Heart right ventricle (tissue), 16 donors: ENCODE data around the gene PRDX5. TPM values are rescaled to one million over a fixed set of nuclear protein-coding genes. Genes with fewer than 3 reads are reported as not detected.

Experiments
- ATAC-seq, 8 donors: fragments of 200-7000 bp; cut with Tn5 transposase; one replicate each; pipeline ENCODE4 v1.9.1; 2020; ENCODE audit warnings: mild to moderate bottlenecking in 8 of 8, moderate library complexity in 8 of 8, moderate number of reproducible peaks in 1 of 8
- DNase-seq, 2 donors: peaks; one replicate each; pipeline ENCODE4 v3.0.0-alpha.2; 2020
- H3K27ac ChIP-seq, 10 donors: fragments of 200-600 bp; sonication (generic) in 2 of 10; one replicate each; pipeline versions ENCODE4 v1.5.0 to v1.8.0; 2020 to 2022; ENCODE audit warnings: mild to moderate bottlenecking in 3 of 10
- H3K27me3 ChIP-seq, 7 donors: fragments of 200-600 bp; one replicate each; pipeline ENCODE4 v1.8.0; 2021 to 2022; ENCODE audit warnings: mild to moderate bottlenecking in 2 of 7
- H3K36me3 ChIP-seq, 9 donors: fragments of 200-600 bp; sonication (generic) in 1 of 9; one replicate each; pipeline versions ENCODE4 v1.5.0 to v1.8.0; 2020 to 2022; ENCODE audit warnings: mild to moderate bottlenecking in 2 of 9
- H3K4me1 ChIP-seq, 9 donors: fragments of 200-600 bp; sonication (generic) in 1 of 9; one replicate each; pipeline versions ENCODE4 v1.5.0 to v1.8.0; 2020 to 2022; ENCODE audit warnings: mild to moderate bottlenecking in 4 of 9
- H3K4me3 ChIP-seq, 10 donors: fragments of 200-600 bp; sonication (generic) in 2 of 10; one replicate each; pipeline versions ENCODE4 v1.5.0 to v1.8.0; 2020 to 2022; ENCODE audit warnings: mild to moderate bottlenecking in 7 of 10, moderate library complexity in 2 of 10
- H3K9me3 ChIP-seq, 11 donors: fragments of 200-600 bp in 10 of 11; sonication (generic) in 2 of 11; one replicate each; pipeline versions ENCODE4 v1.5.0 to v1.8.0; 2013 to 2022; ENCODE audit warnings: mild to moderate bottlenecking in 2 of 11, control low read depth in 1 of 11, moderate library complexity in 1 of 11
- WGBS, 2 donors: extraction: QIAGEN DNeasy Blood & Tissue Kit; methylation state at CpG; one replicate each; pipeline ENCODE4 v1.1.7; 2013; ENCODE audit warnings: inconsistent platforms in 1 of 2; 5-methylcytosine and 5-hydroxymethylcytosine counted together
- intact Hi-C, 10 donors: fragments of 100-400 bp; cut with DNase I; formaldehyde crosslinking; loops; one replicate each; pipeline versions ENCODE4 v1.11.1 to v1.14.2; 2022
- polyA plus RNA-seq, 2 donors: library from polyadenylated mRNA; stranded (reverse); fragments of 200-250 nt; gene quantifications; one replicate each; pipeline ENCODE4 v1.2.3, GENCODE V29; 2013
- total RNA-seq, 10 donors: library from RNA; stranded (reverse); fragmentation: NEBNext Ultra II Directional in 3 of 10; extraction: Animal tissue kit (Norgen Biotek cat#: 25700) in 3 of 10; gene quantifications; one replicate each; pipeline versions ENCODE4 v1.2.1 to v1.2.4, GENCODE V29; 2021 to 2023
- TF ChIP-seq, protein P1 (sequence below), 9 donors: fragments of 200-600 bp; sonication (generic) in 2 of 9; IDR thresholded peaks; one replicate each; pipeline versions ENCODE4 v1.5.0 to v1.8.0; 2021 to 2022; ENCODE audit warnings: antibody characterized with exemption in 9 of 9, mild to moderate bottlenecking in 5 of 9, moderate library complexity in 1 of 9
- donor health status: Arrhythmogenic right ventricular cardiomyopathy.
- donor health status: ischemic (EF 13 %, LVEDD 7.1; RV severe dilation, severe dysfunction).
- donor health status: healthy with polysubstance abuse.
- donor health status: DM: no; HTN: yes; CAD: no.
- donor health status: DM: no; HTN: no; CAD: no.
- donor health status: ischemic (EF 25% LVEDD 6.9; RV normal size, moderate dysfunction).
- donor health status: ischemic (EF 25% LVEDD 5.7; RV mildly dilated, moderate dysfunction).
- donor health status: healthy.
- donor health status: DM: yes; HTN: yes; CAD: no.
- donor health status: Ischemic cardiomyopathy.
- donor health status: ischemic (EF 35%, LVEDD 5.7; RV mildly dilated, moderate dysfunction).
- donor health status: nonischemic (EF 11% LVEDD 7.7; RV severe dilation, severe dysfunction).
- donor health status: DM: yes; HTN: yes; CAD: no.
- donor health status: PGD.
- donor health status: ischemic (EF 29% LVEDD 5.4; RV normal size, mild dysfunction).
- donor health status: nonischemic (EF 23%, LVEDD 6.1; RV moderate dilation, normal function).

PRDX5 gene
- total and polyA plus RNA-seq, 12 donors, result 264 to 750 (median 292) TPM

DNA sequence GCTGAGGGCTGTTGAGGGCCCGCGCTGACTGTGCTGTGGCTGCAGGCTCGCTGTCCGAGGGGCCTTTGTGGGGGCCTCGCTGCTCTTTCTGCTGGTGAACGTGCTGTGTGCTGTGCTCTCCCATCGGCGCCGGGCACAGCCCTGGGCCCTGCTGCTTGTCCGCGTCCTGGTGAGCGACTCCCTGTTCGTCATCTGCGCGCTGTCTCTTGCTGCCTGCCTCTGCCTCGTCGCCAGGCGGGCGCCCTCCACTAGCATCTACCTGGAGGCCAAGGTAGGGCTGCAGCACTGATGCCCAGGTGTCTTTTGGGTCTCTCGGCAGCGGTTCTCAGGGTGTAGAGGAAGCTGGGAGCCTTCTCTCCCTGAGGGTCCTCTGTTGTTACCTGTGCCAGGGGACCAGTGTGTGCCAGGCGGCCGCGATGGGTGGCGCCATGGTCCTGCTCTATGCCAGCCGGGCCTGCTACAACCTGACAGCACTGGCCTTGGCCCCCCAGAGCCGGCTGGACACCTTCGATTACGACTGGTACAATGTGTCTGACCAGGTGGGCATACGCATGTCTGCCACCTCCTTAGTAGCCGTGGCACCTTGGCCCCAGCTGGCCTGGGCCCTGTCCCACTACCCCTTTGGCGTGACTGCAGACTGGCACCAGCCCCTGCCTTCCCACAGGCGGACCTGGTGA lies 30.1 kb upstream of the PRDX5 start:
- intact Hi-C loops, result no loop called here
- no peak overlapping the region for H3K4me3 ChIP-seq
- TF ChIP-seq, protein P1, sequence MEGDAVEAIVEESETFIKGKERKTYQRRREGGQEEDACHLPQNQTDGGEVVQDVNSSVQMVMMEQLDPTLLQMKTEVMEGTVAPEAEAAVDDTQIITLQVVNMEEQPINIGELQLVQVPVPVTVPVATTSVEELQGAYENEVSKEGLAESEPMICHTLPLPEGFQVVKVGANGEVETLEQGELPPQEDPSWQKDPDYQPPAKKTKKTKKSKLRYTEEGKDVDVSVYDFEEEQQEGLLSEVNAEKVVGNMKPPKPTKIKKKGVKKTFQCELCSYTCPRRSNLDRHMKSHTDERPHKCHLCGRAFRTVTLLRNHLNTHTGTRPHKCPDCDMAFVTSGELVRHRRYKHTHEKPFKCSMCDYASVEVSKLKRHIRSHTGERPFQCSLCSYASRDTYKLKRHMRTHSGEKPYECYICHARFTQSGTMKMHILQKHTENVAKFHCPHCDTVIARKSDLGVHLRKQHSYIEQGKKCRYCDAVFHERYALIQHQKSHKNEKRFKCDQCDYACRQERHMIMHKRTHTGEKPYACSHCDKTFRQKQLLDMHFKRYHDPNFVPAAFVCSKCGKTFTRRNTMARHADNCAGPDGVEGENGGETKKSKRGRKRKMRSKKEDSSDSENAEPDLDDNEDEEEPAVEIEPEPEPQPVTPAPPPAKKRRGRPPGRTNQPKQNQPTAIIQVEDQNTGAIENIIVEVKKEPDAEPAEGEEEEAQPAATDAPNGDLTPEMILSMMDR (IDR thresholded peaks at IDR 0.05), result no peak
- H3K4me1 ChIP-seq, result peaks cover 18 to 46% (median 39%) of the 10 kb centered on the region in 9 donors
- no peak overlapping the region for H3K27ac ChIP-seq
- H3K9me3 ChIP-seq, result no peaks in the 10 kb centered on the region
- H3K27me3 ChIP-seq, result peaks cover 17 to 32% (median 30%) of the 10 kb centered on the region in 7 donors
- DNase-seq (no peak), ATAC-seq (no peak)
- WGBS, 2 donors, result 95 to 97% methylated on average over 33 of the region's 33 CpGs
- peaks cover 0 to 13% (median 0%) of the 10 kb centered on the region in 9 donors for H3K36me3 ChIP-seq

DNA sequence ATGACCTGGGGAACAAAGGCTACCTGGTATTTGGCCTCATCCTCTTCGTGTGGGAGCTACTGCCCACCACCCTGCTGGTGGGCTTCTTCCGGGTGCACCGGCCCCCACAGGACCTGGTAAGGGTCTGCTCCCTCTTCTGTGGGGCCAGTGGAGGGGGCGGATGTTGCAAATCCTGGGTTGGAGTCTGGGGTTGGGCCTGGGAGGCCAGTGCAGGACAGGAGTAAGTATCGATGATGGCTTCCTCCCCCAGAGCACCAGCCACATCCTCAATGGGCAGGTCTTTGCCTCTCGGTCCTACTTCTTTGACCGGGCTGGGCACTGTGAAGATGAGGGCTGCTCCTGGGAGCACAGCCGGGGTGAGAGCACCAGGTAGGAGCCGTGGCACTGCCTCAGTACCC lies 29.6 kb upstream of the PRDX5 start:
- no peak for ATAC-seq
- H3K4me1 ChIP-seq, result peaks cover 18 to 41% (median 35%) of the 10 kb centered on the region in 9 donors

DNA sequence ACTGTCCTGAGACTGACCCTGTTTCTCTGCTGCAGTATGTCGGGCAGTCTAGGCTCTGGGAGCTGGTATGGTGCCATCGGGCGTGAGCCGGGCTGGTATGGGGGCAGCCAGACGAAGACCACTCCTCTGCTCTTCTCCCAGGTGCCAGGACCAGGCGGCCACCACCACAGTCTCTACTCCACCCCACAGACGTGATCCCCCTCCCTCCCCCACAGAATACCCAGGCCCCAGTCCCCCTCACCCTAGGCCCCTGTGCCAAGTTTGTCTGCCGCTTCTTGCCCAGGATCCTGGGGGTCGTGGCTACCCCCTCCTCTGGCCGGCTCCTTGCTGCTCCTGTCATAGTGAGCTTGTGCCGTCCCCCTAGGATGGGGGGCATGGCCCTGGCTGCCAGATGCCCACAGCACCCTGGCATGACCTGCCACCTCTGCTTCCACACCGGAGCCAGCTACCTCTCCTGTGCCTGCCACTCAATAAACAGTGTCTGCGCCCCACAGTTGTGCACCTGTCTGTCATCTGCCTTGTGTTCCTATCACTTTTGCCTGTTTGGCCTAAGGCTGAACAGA lies 28.8 kb upstream of the PRDX5 start:
- H3K27ac ChIP-seq, result no peak overlapping the region
- peaks cover 14 to 34% (median 27%) of the 10 kb centered on the region in 9 donors for H3K4me1 ChIP-seq
- ATAC-seq (no peak), DNase-seq (no peak)
- H3K36me3 ChIP-seq, result peaks cover 0 to 5% (median 0%) of the 10 kb centered on the region in 9 donors
- TF ChIP-seq, protein P1 (IDR thresholded peaks at IDR 0.05), result no peak
- 92 to 96% methylated on average over 13 of the region's 13 CpGs for WGBS, 2 donors
- peaks cover 17 to 45% (median 41%) of the 10 kb centered on the region in 7 donors for H3K27me3 ChIP-seq
- H3K9me3 ChIP-seq, result no peaks in the 10 kb centered on the region
- no peak overlapping the region for H3K4me3 ChIP-seq
- intact Hi-C loops, result no loop called here

More for the DNA sequence above, 29.6 kb upstream of the PRDX5 start:
- DNase-seq, result no peak
- Histone ChIP-seq H3K4me3 (no peak overlapping the region), H3K27ac (no peak overlapping the region), H3K27me3 (peaks cover 17 to 38% (median 35%) of the 10 kb centered on the region in 7 donors), H3K9me3 (no peaks in the 10 kb centered on the region), H3K36me3 (peaks cover 0 to 8% (median 0%) of the 10 kb centered on the region in 9 donors)
- WGBS, 2 donors, result 94 to 96% methylated on average over 9 of the region's 9 CpGs
- TF ChIP-seq, protein P1 (IDR thresholded peaks at IDR 0.05), result no peak
- intact Hi-C loops, result no loop called here

- TF ChIP-seq, protein P1 (IDR thresholded peaks at IDR 0.05), result no peak
- Histone ChIP-seq H3K4me3 (no peak overlapping the region), H3K9me3 (no peaks in the 10 kb centered on the region), H3K36me3 (peaks cover 0 to 5% (median 0%) of the 10 kb centered on the region in 9 donors), H3K27me3 (peaks cover 17 to 60% (median 57%) of the 10 kb centered on the region in 7 donors), H3K27ac (no peak overlapping the region), H3K4me1 (peaks cover 11 to 32% (median 25%) of the 10 kb centered on the region in 9 donors)
- DNase-seq (no peak), ATAC-seq (no peak)
- WGBS, 2 donors, result 52 to 54% methylated on average over 10 of the region's 10 CpGs
- intact Hi-C loops, result no loop called here
Observed at GRCh38 chr11:64290352-64291261, 27.3 kb upstream of the PRDX5 start.
